PC-9 (cell line): Measurements from ENCODE around the gene MAL.

Experiments
- CTCF ChIP-seq: fragments of 200-600 bp; sonication (generic); conservative IDR thresholded peaks from 2 replicates; pipeline ENCODE4 v1.6.1; 2017; ENCODE audit warnings: mixed run types, antibody characterized with exemption, mild to moderate bottlenecking, moderate library complexity
- EZH2 ChIP-seq: fragments of 200-600 bp; sonication (generic); IDR thresholded peaks from 2 replicates; pipeline ENCODE4 v1.8.0; 2017; ENCODE audit warnings: antibody characterized with exemption, low read depth

GRCh38 chr2:95002498-95002897 lies 23.0 kb upstream of the MAL start:
- no peak for TF ChIP-seq CTCF
- TF ChIP-seq EZH2, result no peak
